GM12873 (cell line): ENCODE results near the gene LRIG1.

Experiments
- TF ChIP-seq, protein P1 (sequence below): IDR thresholded peaks from 2 replicates; pipeline ENCODE4 v1.5.1; 2012; ENCODE audit warnings: low read depth, mild to moderate bottlenecking, moderate library complexity, low read length, control low read depth; ENCODE audit not compliant: insufficient read depth; ENCODE audit errors: missing control alignments

The LRIG1 gene

DNA sequence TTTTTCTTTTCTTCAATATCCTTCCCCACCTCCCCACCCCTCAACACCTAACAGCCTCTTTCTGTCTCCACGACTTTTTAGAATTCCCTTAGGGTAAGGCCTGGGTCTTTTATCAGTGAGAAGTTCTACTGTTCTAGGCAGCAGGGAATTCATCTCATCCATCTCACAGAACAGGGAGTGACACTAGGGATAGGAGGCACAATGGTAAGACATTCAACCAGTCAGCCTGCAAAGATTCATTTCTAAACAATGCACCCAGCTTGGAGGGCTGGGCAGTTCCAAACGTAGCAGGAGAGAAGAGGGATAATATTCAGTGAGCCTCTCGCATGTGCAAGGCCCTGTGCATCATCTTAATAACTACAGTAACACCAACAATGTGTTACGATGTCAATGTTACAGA lies 43.6 kb downstream of the LRIG1 start:
- TF ChIP-seq, protein P1, sequence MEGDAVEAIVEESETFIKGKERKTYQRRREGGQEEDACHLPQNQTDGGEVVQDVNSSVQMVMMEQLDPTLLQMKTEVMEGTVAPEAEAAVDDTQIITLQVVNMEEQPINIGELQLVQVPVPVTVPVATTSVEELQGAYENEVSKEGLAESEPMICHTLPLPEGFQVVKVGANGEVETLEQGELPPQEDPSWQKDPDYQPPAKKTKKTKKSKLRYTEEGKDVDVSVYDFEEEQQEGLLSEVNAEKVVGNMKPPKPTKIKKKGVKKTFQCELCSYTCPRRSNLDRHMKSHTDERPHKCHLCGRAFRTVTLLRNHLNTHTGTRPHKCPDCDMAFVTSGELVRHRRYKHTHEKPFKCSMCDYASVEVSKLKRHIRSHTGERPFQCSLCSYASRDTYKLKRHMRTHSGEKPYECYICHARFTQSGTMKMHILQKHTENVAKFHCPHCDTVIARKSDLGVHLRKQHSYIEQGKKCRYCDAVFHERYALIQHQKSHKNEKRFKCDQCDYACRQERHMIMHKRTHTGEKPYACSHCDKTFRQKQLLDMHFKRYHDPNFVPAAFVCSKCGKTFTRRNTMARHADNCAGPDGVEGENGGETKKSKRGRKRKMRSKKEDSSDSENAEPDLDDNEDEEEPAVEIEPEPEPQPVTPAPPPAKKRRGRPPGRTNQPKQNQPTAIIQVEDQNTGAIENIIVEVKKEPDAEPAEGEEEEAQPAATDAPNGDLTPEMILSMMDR, result no peak

DNA sequence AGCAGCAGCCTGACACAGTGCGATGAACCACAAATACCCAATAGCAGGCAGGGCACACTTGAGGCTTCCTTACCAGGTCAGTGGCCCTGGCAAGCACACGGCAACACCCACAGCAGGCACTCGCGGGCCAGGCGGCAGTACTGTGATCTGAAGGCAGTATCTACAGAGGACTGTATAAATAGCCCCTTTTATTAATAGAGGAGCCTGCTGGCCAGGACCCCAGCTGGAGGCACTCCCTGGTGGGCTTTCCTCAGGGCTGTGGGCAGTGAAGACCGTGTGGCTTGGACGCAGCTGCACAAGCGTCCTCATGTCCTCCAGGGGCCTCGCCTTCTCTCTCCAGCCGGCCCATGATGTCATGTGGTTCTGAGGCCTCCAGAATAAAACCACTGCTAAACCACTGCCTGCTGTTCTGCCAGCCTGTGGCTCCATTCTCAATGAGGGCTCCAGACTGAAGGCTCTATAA lies 44.1 kb downstream of the LRIG1 start:
- TF ChIP-seq, protein P1, result no peak

DNA sequence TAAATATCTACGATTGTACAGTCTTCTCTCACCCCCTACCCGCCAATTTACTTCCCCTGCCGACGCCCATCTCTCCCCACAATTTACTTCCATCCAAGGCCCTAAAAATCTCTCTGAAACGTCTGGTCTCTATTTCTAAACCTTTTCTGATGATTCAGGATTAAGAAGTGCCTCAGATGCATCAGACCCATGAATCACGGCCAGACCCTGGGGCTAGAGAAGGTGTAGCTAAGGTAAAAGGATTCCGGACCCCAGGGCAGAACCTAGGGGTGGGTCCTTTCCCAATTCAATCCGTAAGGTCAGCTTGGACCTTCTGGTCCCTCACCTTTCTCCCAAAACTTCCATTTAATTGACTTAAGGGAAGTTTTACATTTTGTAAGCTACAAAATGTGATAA lies 46.4 kb downstream of the LRIG1 start:
- TF ChIP-seq, protein P1, result no peak

DNA sequence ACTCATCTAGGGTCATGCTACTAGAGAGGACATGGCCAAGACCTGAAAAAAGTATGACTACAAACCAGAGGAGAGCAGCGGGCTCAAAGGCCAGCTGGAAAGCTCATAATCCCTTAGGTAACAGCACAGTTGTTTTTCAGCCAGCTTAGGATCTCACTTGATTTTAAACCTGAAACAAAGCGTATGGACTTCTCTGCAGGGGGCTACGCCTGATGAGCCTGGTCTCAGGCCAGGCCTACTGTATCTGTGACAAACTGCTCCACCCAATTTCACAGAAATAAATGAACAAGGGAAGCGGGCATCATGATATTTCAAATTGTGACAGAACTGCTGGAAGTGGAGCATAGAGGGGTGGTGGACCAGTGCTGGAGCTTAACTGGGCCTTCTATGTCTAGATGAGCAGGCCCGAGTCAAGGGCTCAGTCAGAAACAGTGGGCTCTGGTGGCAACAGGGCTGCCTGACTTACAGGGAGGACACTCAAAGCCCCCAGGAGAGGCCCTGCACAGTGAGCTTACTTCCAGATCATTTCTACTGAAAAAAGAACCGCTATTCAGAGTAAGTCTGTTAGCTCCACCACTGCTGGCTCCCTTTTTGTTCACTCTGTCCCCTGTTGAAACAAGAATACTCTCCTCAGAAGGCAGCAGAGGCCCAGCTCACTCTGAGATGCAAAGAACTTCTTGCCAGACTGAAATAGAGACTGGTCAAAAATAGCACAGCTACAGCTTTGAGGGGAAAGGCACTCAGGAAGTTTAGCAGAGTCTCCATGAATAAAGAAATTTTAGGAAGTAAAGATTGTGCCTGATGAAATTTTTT lies 47.0 kb downstream of the LRIG1 start:
- TF ChIP-seq, protein P1, result no peak

DNA sequence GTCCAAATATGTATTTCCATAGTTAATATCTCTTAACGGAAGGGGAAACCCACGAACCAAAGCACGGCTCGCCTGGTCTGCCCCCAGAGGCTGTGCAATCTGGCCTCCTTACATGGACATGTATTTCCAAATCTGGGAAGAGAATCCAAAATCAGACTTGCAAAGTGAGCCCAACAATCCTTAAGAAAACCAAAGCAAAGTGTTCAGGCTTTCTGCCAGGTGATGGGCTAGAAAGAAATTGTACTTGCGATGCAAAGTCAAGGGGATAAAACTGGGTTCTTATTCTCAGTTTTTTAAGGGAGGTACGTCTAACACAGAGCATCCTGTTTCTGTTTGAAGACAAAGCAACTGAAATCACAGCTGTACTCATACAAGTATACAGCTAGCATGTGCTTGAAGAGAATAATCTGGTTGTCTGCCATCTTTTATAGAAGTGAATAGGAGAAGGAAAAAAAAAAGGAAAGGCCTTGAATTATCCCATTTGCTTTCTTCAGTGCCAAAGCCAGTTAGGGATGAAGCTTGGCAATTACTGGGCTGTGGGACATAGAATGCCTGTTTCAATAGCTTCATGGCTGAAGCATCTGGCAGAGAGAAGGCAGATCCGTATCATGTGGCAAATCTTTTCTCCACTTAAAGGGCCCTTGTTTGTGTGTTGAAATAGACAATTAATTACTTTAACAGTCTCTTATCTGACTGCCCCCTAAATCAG lies 48.4 kb downstream of the LRIG1 start:
- TF ChIP-seq, protein P1, result no peak

DNA sequence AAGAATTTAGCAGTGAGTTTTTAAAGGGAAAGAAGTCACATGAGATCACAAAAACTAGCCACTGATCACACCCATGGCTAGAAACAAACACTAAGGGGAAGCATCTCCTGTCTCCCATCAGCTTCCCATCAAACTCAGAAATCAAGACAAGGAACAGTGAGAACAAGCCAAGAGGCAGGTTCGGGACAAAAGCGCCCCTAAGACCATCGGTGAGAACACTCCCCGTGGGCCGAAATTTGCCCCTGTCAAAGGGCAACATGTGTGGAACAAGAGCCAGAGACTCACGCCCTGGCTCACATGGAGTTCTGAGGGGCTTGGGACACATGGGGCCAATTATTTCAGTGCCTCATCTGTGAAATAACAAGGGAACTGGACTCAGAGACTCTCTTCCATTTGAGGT lies 49.1 kb downstream of the LRIG1 start:
- TF ChIP-seq, protein P1, result no peak

DNA sequence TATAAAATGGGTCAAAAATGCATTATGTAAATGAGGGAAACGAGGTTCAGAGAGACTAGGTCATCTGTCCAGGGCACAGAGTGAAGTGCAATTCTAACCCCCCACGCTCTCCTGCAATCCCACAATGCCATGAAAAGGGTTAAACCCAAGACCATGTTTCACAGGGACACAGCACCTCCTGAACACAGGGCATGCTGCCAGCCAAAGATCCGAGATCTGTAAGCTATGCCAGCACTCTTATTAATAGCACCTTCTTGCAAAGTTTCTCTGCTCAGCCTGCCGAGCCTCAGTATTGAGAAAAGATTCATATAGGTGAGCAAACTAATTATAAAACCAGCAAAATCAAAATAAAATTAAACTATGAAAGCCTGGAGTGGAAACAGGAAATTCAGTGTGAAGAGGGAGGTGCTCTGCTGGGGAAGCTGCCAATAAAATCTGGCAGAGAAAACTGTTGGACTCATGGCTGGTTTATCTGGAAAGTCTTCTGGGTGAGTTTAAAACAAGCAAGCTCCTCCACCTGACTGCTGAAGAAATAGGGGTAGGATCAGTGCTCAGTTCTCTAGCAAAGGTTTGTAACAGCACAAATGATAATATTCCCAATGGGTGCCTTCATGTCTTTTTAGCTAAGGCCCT lies 50.3 kb downstream of the LRIG1 start:
- TF ChIP-seq, protein P1, result no peak
